GM18505 (cell line): Measurements from ENCODE around the gene GEMIN2.
"Not testable (repeated sequence)": the region's sequence is repeated elsewhere in the genome, so short reads cannot be mapped to it uniquely, and the experiment has no call there.

Experiments used
- ATAC-seq: cut with Tn5 transposase; IDR thresholded peaks from one replicate; pipeline ENCODE4 v1.9.1; 2021; ENCODE audit not compliant: unreplicated experiment
- POLR2A ChIP-seq: IDR thresholded peaks from 4 replicates; pipeline ENCODE4 v1.6.1; 2011; ENCODE audit warnings: borderline replicate concordance; ENCODE audit not compliant: insufficient read depth, insufficient read length; ENCODE audit errors: extremely low read depth

GEMIN2 gene

DNA sequence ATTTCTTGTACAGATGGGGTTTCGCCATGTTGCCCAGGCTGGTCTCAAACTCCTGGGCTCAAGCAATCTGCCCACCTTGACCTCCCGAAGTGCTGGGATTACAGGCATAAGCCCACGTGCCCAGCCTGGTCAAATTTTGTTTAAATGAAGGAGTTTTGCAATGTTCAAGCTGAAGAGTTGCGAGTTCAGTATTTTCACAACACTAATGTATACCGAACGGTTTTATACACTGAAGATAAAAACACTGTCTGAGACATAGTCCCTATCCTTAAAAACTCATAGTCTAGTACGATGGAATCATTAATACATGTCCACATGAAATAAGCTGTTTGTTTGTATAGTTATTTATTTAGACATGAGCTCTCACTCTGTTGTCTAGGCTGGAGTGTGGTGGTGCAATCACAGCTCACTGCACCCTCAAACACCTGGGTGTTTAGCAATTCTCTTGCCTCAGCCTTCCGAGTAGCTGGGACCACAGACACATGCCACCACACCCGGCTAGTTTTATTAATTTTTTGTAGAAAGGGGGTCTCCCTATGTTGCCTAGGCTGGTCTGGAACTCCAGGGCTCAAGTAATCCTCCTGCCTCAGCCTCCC lies 40.6 kb downstream of the GEMIN2 start:
- no peak for ATAC-seq
- TF ChIP-seq POLR2A, result no peak

DNA sequence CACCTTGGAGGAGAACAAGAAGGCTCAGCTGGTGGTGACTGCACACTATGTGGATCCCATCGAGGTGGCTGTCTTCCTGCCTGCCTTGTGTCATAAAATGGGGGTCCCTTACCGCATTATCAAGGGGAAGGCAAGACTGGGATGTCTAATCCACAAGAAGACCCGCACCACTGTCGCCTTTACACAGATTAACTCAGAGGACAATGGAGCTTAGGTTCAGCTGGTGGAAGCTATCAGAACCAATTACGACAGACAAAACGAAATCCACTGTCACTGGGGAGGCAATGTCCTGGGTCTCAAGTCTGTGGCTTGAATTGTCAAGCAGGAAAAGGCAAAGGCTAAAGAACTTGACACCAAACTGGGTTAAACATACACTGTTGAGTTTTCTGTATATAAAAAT lies 43.4 kb downstream of the GEMIN2 start:
- ATAC-seq, result no peak
- no peak for TF ChIP-seq POLR2A

DNA sequence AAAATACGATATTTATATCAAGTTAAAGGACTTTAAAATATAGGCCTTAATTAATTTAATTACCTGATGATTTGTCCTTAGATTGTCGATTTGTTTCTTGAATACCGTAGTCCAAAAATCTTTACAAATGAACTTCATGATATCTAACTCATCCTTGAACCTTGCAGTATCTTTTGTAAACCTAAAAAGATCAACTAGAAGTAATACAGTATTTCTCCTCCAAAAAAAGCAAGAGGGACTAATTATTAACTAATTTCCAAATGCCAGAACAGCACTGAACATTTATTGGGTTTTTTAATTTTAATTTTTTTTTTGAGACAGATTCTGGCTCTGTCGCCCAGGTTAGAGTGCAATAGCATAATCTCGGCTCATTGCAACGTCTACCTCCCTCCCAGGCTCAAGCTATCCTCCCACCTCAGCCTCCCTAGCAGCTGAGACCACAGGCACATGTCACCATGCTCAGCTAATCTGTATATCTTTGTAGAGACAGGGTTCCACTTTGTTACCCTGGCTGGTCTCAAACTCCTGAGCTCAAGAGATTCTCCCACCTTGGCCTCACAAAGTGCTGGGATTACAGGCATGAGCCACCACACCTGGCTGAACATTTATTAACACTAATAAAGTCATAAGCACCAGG lies 44.2 kb downstream of the GEMIN2 start:
- no peak for ATAC-seq

DNA sequence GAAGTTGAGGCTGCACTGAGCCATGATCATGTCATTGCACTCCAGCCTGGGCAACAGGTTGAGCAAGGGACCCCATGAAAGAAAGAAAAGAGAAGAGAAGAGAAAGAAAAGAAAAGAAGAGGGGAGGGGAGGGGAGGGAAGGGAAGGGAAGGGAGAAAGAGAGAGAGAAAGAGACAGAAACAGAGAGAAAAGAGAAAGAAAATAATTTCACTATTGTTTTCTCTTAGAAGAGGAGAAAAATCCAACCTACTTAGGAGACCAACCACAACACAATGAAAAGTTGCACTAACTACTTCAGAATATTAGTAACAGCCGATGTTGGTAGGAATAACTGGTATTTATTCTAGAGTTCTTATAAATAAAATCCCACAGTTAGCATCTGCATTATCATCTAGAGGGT lies 46.4 kb downstream of the GEMIN2 start:
- ATAC-seq, result no peak
- no peak for TF ChIP-seq POLR2A

More for the DNA sequence above, 44.2 kb downstream of the GEMIN2 start:
- TF ChIP-seq POLR2A, result no peak

DNA sequence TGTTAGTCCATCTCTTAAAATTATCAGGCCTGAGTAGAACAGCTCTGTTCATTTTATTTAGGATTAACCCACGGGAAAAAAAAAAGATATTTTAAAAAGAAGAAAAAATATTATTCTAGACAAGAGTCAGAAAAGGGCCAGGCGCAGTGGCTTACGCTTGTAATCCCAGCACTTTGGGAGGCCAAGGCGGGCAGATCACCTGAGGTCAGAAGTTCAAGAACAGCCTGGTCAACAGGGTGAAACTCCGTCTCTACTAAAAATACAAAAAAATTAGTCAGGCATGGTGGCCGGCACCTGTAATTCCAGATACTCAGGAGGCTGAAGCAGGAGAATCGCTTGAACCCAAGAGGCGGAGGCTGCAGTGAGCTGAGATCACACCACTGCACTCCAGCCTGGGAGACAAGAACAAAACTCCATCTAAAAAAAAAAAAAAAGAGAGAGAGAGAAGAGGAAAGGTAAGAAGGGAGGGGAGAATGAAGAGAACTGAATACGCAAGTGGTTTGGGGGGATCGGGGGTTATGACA lies 53.7 kb downstream of the GEMIN2 start:
- not testable (repeated sequence) for ATAC-seq

DNA sequence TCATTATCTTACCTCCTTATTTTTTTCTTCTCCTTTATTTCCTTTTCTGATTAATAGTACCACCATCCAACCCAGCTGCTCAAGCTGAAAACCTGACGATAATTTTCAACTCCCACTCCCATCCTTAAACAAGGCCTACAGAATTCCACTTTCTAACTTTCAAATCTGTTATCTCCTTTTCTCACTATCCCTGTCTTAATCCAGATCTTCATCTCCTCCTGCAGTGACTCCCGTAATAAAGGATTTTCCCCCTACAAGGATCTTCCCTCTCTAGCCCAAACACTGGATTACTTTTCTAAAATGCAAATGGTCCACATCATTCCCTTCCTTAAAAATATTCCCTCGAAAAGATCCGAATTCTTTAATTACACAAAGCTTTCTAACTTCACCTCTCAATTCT lies 54.5 kb downstream of the GEMIN2 start:
- no peak for TF ChIP-seq POLR2A
- ATAC-seq, result no peak

DNA sequence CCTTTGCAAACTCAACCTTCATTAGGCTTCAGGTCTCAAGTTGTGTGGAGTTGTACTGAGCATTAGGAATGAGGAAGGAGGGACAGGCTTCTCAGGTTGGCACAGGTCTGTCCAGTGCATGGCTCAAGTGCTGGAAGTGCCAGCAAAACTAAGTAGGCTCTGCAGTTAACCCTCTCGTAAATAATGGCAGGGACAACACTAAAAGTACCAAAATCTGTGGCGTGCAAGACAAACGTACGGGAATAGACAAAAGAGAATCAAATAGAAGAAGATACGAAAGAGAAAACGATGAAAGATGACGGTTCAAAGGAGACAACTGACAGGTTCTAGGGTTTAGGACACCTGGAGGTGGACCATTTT lies 55.4 kb downstream of the GEMIN2 start:
- TF ChIP-seq POLR2A, result no peak
- no peak for ATAC-seq

DNA sequence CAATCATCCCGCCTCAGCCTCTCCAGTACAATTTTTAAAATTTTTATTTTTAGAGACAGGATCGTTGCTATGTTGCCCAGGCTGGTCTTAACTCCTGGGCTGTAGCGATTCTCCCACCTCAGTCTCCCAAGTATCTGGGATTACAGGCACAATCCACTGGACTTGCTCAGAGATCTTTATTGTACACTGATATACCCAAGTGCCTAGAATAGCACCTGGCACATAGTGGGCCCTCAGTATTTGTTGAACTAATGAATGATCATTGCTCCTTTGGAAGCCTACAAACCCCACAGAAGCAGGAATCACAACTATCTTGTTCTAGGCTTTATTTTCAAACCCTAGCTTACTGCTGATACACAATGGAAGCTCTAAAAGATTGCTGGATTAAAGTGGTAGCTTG lies 59.1 kb downstream of the GEMIN2 start:
- no peak for TF ChIP-seq POLR2A
- ATAC-seq, result no peak

DNA sequence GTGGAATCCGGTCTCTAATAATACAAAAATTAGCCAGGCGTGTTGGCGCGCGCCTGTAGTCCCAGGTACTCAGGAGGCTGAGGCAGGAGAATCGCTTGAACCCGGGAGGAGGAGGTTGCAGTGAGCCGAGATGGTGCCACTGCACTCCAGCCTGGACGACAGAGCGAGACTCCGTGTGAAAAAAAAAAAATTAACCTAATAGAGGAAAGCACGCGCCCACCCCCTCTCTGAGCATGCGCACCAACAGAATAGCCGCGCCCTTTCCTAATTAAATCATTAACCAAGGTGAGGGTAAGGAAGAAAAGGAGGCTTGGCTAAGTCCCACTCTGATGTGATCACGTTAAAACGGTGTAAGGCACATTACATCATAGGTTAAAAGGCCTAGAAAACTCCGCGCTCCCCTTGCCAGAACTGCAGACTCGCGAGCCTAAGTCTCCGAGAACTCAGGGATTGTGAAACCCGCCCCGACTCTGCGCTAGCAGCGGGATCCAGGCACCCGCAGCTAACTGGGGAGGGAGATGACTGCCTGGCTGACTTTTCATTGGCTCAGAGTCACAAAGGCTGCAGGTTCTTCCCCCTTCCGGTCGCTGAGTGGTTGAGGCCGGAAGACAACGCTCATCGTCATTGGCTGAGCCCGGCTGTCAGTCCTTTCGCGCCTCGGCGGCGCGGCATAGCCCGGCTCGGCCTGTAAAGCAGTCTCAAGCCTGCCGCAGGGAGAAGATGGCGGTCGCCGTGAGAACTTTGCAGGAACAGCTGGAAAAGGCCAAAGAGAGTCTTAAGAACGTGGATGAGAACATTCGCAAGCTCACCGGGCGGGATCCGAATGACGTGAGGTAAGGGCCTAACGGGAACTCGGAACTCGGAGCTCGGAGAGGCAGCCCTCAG lies 60.7 kb downstream of the GEMIN2 start, which contains the start of gene PNN:
Gene PNN, plus strand, starts transcription at position 695 of the 885 bp plus-strand sequence. Its CDS starts 26 bp downstream, at position 721.
- peak; percentile 91 for ATAC-seq

DNA sequence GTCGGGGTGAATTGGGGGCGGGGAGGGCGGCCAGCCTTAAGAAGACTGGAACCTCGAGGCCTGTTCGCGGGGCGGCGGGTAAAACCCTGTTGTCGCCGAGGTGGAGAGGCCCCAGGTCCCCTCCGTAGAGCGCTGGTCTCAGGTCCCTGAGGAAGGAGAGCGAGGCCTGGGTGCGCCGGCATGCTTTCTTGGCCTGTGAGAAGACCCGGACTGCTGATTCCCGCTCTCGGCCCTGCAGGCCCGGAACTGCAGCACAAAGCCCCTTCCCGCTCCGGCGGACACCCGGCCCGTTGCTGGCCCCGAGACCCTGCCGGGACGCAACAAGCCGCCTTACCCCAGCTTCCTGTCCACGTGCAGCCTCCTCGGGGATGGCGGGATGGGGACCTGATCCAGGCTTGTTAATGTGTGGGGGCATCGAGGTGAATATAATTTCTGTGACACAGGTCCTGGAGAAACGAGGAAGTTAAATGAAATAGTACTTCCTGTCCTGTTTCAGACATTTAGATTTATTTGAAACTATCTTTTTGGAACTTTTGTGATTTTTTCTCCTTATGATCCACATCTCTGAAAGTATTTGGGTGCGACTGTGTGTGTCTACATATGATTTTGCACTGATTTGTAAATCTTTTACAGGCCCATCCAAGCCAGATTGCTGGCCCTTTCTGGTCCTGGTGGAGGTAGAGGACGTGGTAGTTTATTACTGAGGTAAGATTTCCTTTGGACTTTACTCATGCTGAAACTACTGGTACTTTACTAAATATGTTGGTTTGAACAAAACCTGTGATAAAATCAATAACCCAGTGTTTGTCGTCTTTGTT lies 61.5 kb downstream of the GEMIN2 start:
- peak; percentile 5 for ATAC-seq

More for the DNA sequence above, 60.7 kb downstream of the GEMIN2 start, which contains the start of gene PNN:
- peak; percentile 95 for TF ChIP-seq POLR2A

DNA sequence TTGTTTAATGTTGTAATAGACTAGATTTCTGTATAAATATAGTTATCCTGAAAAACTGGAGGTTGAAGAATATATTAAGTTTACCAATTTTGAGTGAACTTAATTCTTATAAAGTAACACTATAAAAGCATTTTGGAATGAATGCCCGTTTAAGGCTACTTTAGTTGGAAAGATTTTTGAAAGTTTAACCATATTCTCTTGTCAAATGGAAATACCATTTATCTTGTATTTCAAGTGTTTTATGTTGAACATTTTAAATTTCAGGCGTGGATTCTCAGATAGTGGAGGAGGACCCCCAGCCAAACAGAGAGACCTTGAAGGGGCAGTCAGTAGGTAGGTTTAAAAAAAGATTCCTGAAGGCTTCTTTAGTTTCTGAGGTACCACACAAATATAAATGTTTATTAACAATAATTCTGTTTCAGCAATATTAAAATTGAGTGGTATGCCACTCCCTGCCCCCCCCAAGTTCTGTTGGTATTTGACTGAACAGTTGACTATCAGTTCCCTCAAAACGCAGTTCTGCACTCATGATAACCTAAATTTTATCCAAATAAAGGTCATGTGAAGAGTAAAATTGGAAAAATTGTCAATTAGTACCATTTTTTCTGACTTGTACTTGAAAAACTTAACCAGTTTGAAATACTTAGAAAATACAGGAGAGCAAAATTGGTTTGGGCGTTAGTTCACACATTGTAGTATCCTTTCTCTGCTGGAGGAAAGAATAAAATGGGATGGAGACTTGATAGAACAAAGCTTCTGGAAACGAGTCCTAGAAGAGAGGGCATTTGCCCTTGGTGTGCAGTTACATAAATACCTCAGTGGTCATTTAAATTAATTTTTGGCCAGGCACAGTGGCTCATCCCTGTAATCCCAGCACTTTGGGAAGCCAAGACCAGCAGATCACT lies 62.4 kb downstream of the GEMIN2 start:
- no peak for TF ChIP-seq POLR2A
- no peak for ATAC-seq

More for the DNA sequence above, 61.5 kb downstream of the GEMIN2 start:
- no peak for TF ChIP-seq POLR2A

DNA sequence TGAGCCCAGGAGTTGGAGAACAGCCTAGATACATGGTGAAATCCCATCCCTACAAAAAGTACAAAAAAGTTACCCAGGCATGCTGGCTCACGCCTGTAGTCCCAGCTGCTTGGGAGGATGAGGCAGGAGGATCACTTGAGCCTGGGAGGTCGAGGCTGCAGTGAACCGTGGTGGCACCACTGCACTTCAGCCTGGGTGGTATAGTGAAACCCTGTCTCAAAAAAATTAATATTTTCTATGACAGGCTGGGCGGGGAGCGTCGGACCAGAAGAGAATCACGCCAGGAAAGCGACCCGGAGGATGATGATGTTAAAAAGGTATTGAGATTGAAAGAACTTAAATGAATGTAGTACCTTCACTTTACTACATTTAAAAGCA lies 63.0 kb downstream of the GEMIN2 start:
- no peak for ATAC-seq
- no peak for TF ChIP-seq POLR2A
